ENCODE results near the gene MEIOSIN.
A peak's percentile ranks its signal among the peaks of the same experiment; 100 is the strongest.

MEIOSIN gene

GRCh38 chr19:45774765-45775164 is 41.5 kb downstream of the MEIOSIN start:
- TF ChIP-seq, protein P1, sequence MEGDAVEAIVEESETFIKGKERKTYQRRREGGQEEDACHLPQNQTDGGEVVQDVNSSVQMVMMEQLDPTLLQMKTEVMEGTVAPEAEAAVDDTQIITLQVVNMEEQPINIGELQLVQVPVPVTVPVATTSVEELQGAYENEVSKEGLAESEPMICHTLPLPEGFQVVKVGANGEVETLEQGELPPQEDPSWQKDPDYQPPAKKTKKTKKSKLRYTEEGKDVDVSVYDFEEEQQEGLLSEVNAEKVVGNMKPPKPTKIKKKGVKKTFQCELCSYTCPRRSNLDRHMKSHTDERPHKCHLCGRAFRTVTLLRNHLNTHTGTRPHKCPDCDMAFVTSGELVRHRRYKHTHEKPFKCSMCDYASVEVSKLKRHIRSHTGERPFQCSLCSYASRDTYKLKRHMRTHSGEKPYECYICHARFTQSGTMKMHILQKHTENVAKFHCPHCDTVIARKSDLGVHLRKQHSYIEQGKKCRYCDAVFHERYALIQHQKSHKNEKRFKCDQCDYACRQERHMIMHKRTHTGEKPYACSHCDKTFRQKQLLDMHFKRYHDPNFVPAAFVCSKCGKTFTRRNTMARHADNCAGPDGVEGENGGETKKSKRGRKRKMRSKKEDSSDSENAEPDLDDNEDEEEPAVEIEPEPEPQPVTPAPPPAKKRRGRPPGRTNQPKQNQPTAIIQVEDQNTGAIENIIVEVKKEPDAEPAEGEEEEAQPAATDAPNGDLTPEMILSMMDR (IDR thresholded peaks at IDR 0.05; ENCODE audit: low read depth, low read length, missing control alignments): no peak
- no peak overlapping the region for H3K4me3 ChIP-seq (ENCODE audit: low read depth, low read length)
- no peak for DNase-seq (ENCODE audit: low read depth)
- in situ Hi-C loops (cut with HindIII; ENCODE audit: low sequenced_read_pairs): no loop called here

DNA sequence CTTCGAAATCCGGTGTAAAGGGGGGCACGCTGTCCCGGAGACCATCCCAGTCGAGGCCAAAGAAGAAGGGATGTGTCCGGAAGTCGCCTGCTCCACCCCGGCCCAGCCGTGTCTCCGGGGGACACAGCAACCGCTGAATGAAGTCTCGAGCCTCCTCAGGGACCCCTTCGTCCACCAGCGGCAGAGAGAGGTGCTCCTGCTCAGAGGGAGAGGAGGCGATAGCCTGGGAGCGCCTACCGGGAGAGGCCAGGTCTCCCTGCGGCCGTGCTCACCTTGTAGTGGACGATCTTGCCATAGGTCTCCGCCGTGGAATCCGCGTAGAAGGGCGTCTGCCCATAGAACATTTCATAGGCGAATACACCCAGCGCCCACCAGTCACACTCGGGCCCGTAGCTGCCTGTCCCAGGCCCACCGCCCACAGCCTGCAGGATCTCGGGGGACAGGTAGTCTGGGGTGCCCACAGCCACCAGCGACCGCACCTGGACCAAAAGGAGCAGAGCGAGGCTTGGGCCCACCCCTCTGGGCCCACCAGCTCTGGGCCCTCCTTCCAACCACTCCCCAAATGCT is 44.2 kb downstream of the MEIOSIN start:
- TF ChIP-seq, protein P1 (IDR thresholded peaks at IDR 0.05; ENCODE audit: low read depth, low read length, missing control alignments): no peak
- in situ Hi-C loops (cut with HindIII; ENCODE audit: low sequenced_read_pairs): no loop called here
- DNase-seq (ENCODE audit: low read depth): no peak
- no peak overlapping the region for H3K4me3 ChIP-seq (ENCODE audit: low read depth, low read length)

GRCh38 chr19:45778010-45778661 is 44.9 kb downstream of the MEIOSIN start:
- TF ChIP-seq, protein P1 (IDR thresholded peaks at IDR 0.05; ENCODE audit: low read depth, low read length, missing control alignments): no peak
- DNase-seq (ENCODE audit: low read depth): no peak
- H3K4me3 ChIP-seq (ENCODE audit: low read depth, low read length): no peak overlapping the region
- in situ Hi-C loops (cut with HindIII; ENCODE audit: low sequenced_read_pairs): no loop called here

DNA sequence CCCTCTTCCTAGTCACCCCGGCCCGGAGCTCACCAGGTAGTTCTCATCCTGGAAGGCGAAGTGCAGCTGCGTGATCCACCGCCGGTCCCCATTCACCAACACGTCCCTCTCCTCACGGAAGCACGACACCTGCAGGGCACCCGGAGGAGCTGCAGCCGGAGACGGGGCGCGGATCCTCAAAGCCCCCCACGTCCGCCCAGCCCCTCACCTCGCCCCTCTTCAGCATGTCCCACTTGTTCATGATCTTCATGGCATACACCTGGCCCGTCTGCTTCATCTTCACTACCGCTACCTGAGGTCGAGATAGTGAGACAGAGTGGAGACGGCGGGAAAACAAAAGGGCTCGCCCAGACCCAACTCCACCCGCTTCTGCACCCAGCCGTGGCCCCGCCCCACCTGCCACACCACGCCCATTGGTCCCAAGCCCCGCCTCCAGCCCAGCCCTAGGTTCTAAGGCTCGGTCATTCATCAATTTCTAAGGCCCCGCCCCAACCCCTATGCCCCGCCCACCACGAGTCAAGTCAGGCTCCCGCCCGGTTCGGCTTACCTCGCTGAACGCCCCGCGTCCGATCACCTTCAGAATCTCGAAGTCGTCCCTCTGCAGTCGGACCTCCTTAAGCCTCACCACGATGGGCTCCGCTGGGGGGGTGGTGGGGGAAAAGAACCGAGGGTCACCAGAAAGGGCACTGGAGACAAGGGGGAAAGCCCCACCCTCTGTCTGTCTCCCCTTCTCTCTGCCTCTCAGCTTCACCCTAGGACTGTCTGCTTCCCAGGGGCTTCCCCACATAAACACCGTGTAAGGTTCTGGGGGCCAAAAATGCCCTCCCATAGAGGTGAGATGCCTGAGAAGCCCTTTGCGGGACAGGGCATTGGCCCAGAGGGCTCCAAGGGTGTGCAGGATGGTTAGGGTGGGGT is 46.2 kb downstream of the MEIOSIN start:
- DNase-seq (ENCODE audit: low read depth): no peak
- in situ Hi-C loops (cut with HindIII; ENCODE audit: low sequenced_read_pairs): no loop called here
- no peak overlapping the region for H3K4me3 ChIP-seq (ENCODE audit: low read depth, low read length)
- TF ChIP-seq, protein P1 (IDR thresholded peaks at IDR 0.05; ENCODE audit: low read depth, low read length, missing control alignments): peak; percentile 48

GRCh38 chr19:45780146-45780447 is 46.9 kb downstream of the MEIOSIN start:
- no peak for DNase-seq (ENCODE audit: low read depth)
- no peak overlapping the region for H3K4me3 ChIP-seq (ENCODE audit: low read depth, low read length)
- in situ Hi-C loops (cut with HindIII; ENCODE audit: low sequenced_read_pairs): no loop called here
- TF ChIP-seq, protein P1 (IDR thresholded peaks at IDR 0.05; ENCODE audit: low read depth, low read length, missing control alignments): no peak

GRCh38 chr19:45780448-45781213 is 47.4 kb downstream of the MEIOSIN start:
- TF ChIP-seq, protein P1 (IDR thresholded peaks at IDR 0.05; ENCODE audit: low read depth, low read length, missing control alignments): no peak
- H3K4me3 ChIP-seq (ENCODE audit: low read depth, low read length): no peak overlapping the region
- in situ Hi-C loops (cut with HindIII; ENCODE audit: low sequenced_read_pairs): no loop called here
- DNase-seq (ENCODE audit: low read depth): no peak
